Activated T-cell treated with anti-CD3 and anti-CD28 coated beads, Interleukin-2, amount 50 U/mL, for 72 hours (primary cell): Measurements from ENCODE around the gene KCNIP3. TPM values are rescaled to one million over a fixed set of nuclear protein-coding genes. Genes with fewer than 3 reads are reported as not detected.

Source experiments
- ATAC-seq, 2 donors: fragments of 150-1000 bp; cut with Tn5 transposase; replicated peaks in 1 of 2; 2 replicates each; pipeline ENCODE4 v1.10.0; 2021; ENCODE audit warnings: moderate library complexity in 2 of 2, mild to moderate bottlenecking in 1 of 2
- DNase-seq, 2 donors: peaks; one replicate each; pipeline ENCODE4 v3.0.0; 2021 to 2022; ENCODE audit warnings: mixed read lengths in 1 of 2
- H3K27ac Mint-ChIP-seq: one replicate; pipeline ENCODE4 v1.8.0; 2022; ENCODE audit warnings: mild to moderate bottlenecking, moderate library complexity, mixed read lengths
- H3K27me3 Mint-ChIP-seq: one replicate; pipeline ENCODE4 v1.8.0; 2022; ENCODE audit warnings: low read depth, mixed read lengths
- H3K36me3 Mint-ChIP-seq, 2 donors: one replicate each; pipeline ENCODE4 v1.8.0; 2022; ENCODE audit warnings: mixed read lengths in 2 of 2, mild to moderate bottlenecking in 1 of 2; ENCODE audit not compliant: insufficient read depth in 2 of 2
- H3K4me1 Mint-ChIP-seq: one replicate; pipeline ENCODE4 v1.8.0; 2022; ENCODE audit warnings: low read depth, mixed read lengths
- H3K4me3 Mint-ChIP-seq, 2 donors: one replicate each; pipeline ENCODE4 v1.8.0; 2022; ENCODE audit warnings: mild to moderate bottlenecking in 2 of 2, mixed read lengths in 2 of 2, moderate library complexity in 2 of 2
- H3K9me3 Mint-ChIP-seq, 2 donors: one replicate each; pipeline ENCODE4 v1.8.0; 2022; ENCODE audit warnings: mixed read lengths in 2 of 2
- total RNA-seq, 2 donors: library from RNA; stranded (reverse); gene quantifications; one replicate each; pipeline ENCODE4 v1.2.3, GENCODE V29; 2022

Gene KCNIP3
- total RNA-seq, 2 donors from 2014 or later: not detected

DNA sequence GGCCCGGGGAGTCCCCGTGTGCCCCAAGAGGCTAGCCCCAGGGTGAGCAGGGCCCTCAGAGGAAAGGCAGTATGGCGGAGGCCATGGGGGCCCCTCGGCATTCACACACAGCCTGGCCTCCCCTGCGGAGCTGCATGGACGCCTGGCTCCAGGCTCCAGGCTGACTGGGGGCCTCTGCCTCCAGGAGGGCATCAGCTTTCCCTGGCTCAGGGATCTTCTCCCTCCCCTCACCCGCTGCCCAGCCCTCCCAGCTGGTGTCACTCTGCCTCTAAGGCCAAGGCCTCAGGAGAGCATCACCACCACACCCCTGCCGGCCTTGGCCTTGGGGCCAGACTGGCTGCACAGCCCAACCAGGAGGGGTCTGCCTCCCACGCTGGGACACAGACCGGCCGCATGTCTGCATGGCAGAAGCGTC, 88.4 kb downstream of the KCNIP3 start:
- ATAC-seq: no peak
- Mint-ChIP-seq H3K27me3 (no peaks in the 10 kb centered on the region), H3K4me1 (peaks cover 7% of the 10 kb centered on the region), H3K9me3 (no peaks in the 10 kb centered on the region), H3K36me3 (no peaks in the 10 kb centered on the region), H3K4me3 (no peak overlapping the region), H3K27ac (no peak overlapping the region)
- DNase-seq: no peak

DNA sequence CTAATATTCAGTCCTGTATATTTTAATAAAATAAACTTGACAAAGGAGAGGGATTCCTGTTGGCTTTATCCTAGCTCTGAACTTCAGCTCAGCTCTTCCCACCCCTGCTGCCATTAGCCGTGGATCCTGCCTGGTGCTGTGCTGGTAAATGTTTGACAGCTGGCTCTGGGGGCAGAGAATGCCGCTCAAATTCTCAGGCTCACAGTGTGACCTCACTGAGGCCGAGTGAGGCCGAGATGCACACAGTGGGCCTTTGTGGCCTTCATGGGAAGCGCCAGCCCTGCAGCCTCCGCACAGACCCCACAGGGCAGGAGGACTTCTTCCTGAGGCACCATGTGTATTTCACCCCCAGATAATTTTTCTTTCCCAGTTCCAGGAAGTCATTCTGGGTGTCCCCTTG, 88.9 kb downstream of the KCNIP3 start:
- Mint-ChIP-seq H3K4me3 (no peak overlapping the region), H3K27me3 (no peaks in the 10 kb centered on the region), H3K27ac (no peak overlapping the region), H3K4me1 (peaks cover 7% of the 10 kb centered on the region), H3K9me3 (no peaks in the 10 kb centered on the region), H3K36me3 (no peaks in the 10 kb centered on the region)
- ATAC-seq (no peak), DNase-seq (no peak)

DNA sequence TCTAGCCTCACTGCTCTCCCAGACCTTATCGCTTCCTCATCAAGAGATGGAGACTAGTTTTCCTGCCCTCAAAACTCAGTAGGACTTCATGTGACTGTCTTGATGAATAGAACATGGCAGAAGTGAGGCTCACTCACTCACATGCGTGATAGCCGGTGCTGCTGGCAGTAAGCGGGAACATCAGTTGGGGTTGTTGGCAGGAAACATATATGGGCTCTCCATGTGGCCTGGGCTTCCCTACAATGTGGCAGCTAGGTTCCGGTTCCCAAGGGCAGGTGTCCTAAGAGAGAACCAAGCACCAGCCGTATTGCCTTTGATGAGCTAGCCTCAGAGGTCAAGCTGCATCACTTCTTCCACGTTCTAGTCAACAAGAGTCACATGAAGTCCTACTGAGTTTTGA, 90.2 kb downstream of the KCNIP3 start:
- Mint-ChIP-seq H3K27ac (no peak overlapping the region), H3K4me1 (peaks cover 7% of the 10 kb centered on the region), H3K36me3 (no peaks in the 10 kb centered on the region), H3K9me3 (no peaks in the 10 kb centered on the region), H3K4me3 (no peak overlapping the region), H3K27me3 (no peaks in the 10 kb centered on the region)
- DNase-seq (no peak), ATAC-seq (no peak)

DNA sequence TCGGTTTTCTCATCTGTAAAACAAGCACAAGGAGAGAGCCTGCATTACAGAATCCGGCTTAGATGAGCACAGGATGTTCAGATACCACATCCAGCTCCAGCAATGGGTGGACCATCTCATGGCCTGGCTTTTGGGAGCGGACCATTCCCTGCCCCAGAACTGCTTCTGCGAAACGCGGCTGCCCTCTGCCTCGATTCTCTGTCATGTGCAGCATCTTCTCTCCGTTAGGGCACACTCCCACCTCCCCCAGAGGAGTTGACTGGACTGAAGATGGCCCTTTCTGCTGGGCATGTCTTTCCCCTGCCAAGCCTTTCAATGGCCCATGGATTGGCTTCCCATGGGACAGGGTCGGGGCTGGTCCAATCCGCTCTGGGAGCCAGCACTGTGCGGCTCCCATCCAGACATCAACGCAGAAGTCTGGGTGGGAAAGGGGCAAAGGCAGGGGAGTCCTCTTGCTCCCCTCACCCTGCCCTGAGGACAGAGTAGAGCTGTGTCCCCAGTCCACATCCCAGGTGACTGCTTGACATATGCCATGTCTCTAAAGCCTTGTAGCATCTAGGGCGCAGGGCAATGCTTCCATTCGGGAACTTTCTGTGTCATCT, 91.0 kb downstream of the KCNIP3 start:
- Mint-ChIP-seq H3K27me3 (no peaks in the 10 kb centered on the region), H3K4me3 (no peak overlapping the region), H3K4me1 (peaks cover 7% of the 10 kb centered on the region), H3K27ac (no peak overlapping the region), H3K36me3 (no peaks in the 10 kb centered on the region), H3K9me3 (no peaks in the 10 kb centered on the region)
- DNase-seq: no peak
- ATAC-seq: no peak

DNA sequence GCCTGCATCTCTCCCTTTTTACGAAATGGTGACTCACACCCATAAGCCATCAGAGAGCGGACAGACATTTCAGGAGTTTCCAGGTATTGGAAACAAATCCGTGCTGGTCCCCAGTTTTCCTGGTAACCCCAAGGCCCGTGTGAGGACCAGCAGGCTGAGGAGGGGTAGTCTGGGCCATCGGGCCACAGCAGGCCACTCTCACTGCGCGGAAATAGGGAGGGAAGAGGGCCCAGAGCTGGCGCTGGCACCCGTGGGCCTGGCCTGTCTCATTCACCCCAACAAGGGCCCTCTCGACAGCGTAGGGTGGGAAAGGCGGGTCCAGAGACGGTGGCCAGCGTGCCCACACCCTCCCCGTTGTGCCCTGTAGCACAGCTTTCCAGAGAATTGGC, 91.7 kb downstream of the KCNIP3 start:
- Mint-ChIP-seq H3K4me3 (no peak overlapping the region), H3K36me3 (no peaks in the 10 kb centered on the region), H3K27me3 (no peaks in the 10 kb centered on the region), H3K9me3 (no peaks in the 10 kb centered on the region), H3K27ac (no peak overlapping the region), H3K4me1 (peaks cover 7% of the 10 kb centered on the region)
- DNase-seq (no peak), ATAC-seq (peak; percentile 11 to 44)

DNA sequence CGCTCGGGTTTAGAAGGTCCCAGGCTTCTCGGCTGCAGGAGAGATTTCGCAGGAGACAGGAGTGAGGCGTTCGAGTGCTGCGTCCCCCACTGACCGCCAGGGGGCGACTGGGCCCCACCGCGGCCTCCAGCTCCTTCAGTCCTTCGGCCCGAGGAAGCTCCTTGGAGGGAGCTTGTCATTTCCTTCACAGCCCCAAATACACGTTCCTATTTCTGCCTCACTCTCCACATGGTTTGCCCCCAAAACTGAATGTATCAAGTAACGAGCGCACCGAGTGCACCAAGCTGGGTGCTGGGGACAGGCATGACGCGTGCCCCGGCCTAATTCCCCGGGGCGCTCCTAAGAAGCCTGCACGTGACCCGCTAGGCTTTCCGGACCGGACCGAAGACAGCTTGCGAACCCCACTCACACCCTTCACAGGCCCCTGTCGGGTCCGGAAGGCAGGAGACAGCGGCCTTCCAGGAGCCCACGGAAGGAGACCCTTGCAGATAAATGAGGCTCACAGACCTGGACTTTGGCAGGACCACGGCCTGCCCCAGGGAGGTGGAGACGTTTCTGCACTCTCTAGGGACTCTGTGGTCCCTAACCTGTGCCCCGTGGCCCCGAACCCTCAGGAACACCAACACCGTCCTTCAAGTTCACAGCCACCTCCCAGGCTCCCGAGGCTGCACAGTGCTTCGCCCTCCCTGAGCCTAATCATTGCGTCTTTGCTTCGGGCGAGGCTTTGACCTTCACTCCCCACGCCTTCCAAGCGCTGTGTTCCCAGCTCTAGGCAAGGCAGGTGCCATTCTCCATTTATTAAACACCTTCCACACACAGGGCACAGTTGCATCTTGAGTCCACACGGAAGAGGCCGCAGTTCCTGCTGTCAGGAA, 92.3 kb downstream of the KCNIP3 start:
- no peaks in the 10 kb centered on the region for H3K27me3 Mint-ChIP-seq
- H3K36me3 Mint-ChIP-seq: no peaks in the 10 kb centered on the region
- H3K4me1 Mint-ChIP-seq: peaks cover 7% of the 10 kb centered on the region
- peak; percentile 80 to 81 for ATAC-seq
- no peaks in the 10 kb centered on the region for H3K9me3 Mint-ChIP-seq
- H3K27ac Mint-ChIP-seq: no peak overlapping the region
- peak; percentile 60 to 69 for DNase-seq
- H3K4me3 Mint-ChIP-seq: no peak overlapping the region

DNA sequence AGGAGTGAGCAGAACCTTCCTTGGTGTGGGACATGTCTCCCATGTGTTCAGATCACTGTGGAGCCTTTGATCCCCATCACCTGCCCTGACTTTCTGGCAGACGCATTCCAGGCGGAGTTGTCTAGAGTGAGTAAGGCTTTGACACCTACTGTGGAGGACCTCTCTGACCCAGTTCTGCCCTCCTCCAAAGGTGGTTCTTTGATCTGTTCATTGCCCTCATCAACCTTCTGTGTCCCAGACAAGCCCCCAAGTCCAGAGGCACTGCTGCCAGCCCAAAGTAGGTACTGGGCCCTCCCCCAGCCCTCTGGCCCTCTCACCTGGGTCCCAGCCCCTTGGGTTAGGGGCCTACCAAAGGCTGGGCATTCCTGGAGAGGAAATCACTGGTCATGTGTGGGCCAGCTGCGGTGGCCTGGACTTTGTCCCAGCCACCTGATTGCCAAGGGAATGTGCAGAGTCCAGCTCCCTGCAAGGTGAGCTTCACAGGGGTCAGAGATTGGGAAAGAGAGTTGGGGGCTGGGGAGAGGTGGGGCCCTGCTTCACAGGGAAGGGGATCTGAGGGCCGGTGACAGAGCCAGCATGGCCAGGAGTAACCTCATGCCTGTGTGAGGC, 93.2 kb downstream of the KCNIP3 start:
- H3K36me3 Mint-ChIP-seq: no peaks in the 10 kb centered on the region
- H3K4me1 Mint-ChIP-seq: peaks cover 7% of the 10 kb centered on the region
- no peak overlapping the region for H3K4me3 Mint-ChIP-seq
- DNase-seq (no peak), ATAC-seq (no peak)
- no peaks in the 10 kb centered on the region for H3K27me3 Mint-ChIP-seq
- H3K9me3 Mint-ChIP-seq: no peaks in the 10 kb centered on the region
- H3K27ac Mint-ChIP-seq: no peak overlapping the region

DNA sequence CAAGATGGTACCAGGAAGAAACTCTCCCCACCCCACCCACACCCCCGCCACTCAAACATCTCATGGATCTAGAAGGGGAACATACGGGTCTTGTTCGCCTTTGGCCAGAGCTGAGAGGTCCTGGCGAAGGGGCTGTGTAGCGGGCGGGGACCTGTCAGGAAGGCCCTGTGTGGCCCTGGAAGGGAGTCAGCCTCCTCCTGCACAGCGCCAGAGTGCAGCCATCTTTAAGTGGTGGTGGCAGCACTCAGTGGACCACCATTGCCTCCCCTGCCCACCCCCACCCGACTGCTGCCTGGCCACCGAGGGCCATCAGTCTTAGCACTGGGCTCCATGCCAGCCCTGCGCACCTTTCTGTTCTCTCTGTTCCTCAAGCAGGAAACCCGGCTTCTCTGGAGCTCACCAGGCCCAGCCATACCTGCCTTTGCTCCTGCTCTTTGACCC, 93.8 kb downstream of the KCNIP3 start:
- ATAC-seq (no peak), DNase-seq (no peak)
- peaks cover 7% of the 10 kb centered on the region for H3K4me1 Mint-ChIP-seq

DNA sequence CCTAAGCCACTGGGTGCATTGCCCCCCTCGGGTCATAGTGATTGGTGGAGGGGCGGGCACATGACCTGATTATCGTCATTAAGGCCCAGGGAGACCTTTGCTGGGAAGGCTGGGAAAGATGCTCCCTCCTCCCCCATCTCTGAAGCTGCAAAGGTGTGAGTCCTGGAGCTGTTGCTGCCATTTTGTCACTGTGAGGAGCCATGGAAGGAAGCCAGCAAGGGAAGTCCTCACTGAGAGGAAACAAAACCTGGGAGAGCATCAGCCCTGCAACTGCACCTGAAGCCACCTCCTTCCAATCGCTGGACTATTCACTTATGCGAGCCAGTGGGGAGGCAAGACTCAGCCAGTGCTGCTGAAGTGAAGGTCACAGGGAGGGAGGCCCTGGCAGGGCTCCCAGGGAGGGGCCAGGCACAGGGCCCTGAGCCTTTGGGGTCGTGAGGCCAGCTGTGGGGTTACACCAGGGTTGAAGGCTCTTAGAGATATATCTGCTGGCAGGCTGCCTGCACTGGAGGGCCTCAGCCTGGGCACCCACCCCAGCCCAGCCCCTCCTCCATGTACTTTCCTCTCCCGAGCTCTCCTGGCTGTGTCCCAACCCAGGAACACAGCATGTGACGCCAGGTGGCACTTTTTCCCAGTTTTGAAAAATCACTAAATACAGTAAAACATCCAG, 94.6 kb downstream of the KCNIP3 start:
- Mint-ChIP-seq H3K9me3 (no peaks in the 10 kb centered on the region), H3K27me3 (no peaks in the 10 kb centered on the region), H3K4me1 (peaks cover 7% of the 10 kb centered on the region), H3K27ac (no peak overlapping the region), H3K36me3 (no peaks in the 10 kb centered on the region), H3K4me3 (no peak overlapping the region)
- DNase-seq (no peak), ATAC-seq (no peak)

More for the DNA sequence above, 93.8 kb downstream of the KCNIP3 start:
- Mint-ChIP-seq H3K27me3 (no peaks in the 10 kb centered on the region), H3K27ac (no peak overlapping the region), H3K4me3 (no peak overlapping the region), H3K36me3 (no peaks in the 10 kb centered on the region), H3K9me3 (no peaks in the 10 kb centered on the region)

DNA sequence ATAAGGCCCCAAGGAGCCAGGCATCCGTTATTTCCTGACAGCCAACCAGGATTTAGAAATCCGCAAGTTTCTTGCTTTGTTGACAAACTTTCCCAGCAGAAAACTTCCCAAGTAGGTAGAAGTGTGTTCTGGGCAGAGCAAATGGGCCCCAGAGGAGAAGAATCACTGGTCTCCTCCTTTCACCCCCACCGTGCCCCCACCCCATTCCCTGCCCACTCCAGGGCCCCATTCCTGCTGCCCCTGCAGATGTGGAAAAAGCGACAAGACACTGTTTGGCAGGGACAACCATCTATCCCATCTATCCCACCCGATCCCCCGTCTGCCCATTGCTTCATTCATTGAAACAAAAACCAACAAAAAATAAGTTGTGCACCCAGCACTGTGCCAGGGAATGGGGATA, 95.2 kb downstream of the KCNIP3 start:
- H3K4me3 Mint-ChIP-seq: no peak overlapping the region
- no peak for DNase-seq
- H3K36me3 Mint-ChIP-seq: no peaks in the 10 kb centered on the region
- no peak for ATAC-seq
- H3K4me1 Mint-ChIP-seq: peaks cover 7% of the 10 kb centered on the region
- no peak overlapping the region for H3K27ac Mint-ChIP-seq
- no peaks in the 10 kb centered on the region for H3K27me3 Mint-ChIP-seq
- H3K9me3 Mint-ChIP-seq: no peaks in the 10 kb centered on the region

DNA sequence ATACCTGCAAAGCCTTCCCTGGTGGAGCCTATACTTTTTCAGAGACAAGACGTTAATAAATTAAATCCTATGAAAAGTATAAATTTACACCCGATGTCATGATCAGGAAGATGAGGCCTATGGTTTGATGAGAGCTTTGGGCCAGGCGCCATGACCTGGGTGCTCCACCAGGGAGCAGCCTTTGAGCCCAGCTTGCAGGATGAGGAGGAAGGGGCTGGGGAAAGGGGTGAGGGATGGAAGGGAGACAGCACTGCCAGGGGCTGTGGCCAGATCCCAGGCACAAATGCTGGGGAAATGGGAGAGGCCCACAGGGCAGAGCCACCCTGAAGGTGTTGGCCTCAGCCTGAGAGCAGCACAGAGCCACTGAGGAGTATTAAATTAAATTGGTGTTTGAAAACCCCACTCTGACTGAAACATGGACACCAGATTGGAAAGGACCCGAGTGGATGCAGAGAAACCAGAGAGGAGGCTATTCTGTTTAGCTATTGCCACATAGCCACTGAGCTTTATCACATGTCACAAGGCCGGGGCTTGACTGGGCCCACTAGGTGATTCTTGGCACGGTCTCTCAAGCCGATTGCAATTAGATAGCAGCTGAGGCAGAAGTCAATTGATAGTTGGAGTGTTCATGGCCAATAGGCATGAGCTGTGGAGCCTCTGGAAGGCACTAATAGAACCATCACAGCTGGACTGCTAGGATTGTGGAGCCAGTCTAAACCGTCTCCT, 95.7 kb downstream of the KCNIP3 start:
- Mint-ChIP-seq H3K27me3 (no peaks in the 10 kb centered on the region), H3K4me1 (peaks cover 7% of the 10 kb centered on the region), H3K27ac (no peak overlapping the region), H3K36me3 (no peaks in the 10 kb centered on the region), H3K4me3 (no peak overlapping the region), H3K9me3 (no peaks in the 10 kb centered on the region)
- DNase-seq (no peak), ATAC-seq (no peak)

DNA sequence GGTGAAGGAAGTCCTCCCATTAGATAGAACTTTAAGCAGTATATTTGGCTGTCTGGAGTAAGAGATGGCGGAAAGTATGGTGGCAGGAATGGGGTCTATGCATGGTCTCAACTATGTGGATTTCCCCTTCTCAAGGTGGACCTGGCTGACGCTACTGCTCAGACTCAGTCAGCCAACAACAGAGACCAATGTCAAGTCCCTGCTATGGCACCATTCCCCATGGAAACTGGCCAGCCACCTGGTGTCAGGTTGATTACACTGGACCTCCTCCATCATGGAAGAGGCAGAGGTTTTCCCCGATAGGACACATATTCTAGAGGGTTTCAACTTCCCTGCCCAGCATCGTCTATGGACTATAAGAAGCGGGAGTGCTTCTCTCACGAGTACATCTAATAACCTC, 96.8 kb downstream of the KCNIP3 start:
- no peaks in the 10 kb centered on the region for H3K27me3 Mint-ChIP-seq
- H3K9me3 Mint-ChIP-seq: no peaks in the 10 kb centered on the region
- DNase-seq: no peak
- H3K4me1 Mint-ChIP-seq: peaks cover 5% of the 10 kb centered on the region
- H3K36me3 Mint-ChIP-seq: no peaks in the 10 kb centered on the region
- no peak for ATAC-seq
- no peak overlapping the region for H3K27ac Mint-ChIP-seq
- no peak overlapping the region for H3K4me3 Mint-ChIP-seq
